HG02763 (cell line): Measurements from ENCODE around the gene GAREM1.
"Not testable (repeated sequence)": the region's sequence is repeated elsewhere in the genome, so short reads cannot be mapped to it uniquely, and the experiment has no call there.

Source experiments
- ATAC-seq: cut with Tn5 transposase; IDR thresholded peaks from one replicate; pipeline ENCODE4 v1.9.1; 2021; ENCODE audit warnings: mild to moderate bottlenecking, moderate library complexity; ENCODE audit not compliant: unreplicated experiment

Gene GAREM1

DNA sequence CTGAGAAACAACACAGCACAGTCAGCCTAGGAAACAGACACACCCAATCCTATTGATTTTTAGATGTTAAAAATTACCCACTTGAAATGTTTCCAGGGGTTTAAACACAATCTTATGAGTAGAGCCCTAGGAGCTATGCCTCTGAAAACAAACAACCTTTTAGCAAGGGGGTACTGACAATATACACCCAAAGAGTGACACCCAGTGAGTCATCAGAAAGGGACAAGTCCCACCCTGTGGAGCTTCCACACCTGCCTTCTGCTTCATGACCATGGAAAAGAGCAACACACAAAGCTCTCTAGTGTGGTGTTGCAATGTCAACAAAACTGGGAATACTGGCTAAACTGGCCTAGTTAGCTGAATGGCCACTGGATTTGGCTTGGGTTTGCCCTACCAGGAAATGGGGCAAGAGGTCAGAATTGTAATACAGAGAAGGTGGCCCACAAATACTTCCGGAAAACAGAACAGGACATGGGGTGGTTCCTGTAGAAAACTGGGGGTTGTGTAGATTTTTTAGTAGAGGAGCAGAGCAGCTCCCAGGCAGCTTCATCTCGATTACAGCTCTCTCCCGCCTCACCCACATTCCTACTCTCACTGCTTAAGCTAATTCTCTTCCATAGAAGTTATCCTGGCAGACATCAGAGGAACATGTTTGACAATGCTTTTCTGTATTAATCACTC, 98.2 kb downstream of the GAREM1 start:
- no peak for ATAC-seq

DNA sequence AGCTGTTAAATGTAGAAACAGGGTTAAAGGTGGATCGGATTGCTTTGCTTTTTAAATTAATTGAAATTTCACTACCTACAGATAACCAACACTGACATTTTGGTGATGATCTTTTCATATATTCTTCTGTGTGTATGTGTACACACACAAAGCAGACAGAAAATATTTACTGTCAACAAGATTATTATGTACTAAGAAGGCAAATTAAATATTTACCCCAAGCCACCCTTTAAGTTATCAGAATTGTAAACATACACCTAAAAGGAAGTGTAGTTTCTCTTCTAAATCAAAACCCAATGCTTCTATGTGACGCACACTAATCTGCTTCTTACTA, 98.7 kb downstream of the GAREM1 start:
- ATAC-seq = no peak

DNA sequence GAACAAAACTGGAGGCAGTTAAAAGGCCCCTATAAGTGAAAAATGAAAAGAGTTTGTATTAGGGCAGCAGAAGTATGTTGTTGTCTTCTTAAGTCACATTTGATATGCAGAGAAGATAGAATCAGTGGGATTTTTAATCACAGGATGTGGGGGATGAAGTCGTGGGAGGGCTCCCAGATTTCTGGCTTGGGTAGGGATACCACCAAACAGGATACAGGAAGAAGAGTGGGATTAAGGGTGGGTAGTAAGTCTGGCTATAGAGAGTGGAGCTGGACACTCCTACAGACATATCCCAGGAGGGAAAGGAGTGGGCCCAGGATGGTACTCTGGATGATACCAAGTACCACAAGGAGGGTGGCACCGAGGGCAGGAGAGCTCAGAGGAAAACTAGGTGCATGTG, 99.3 kb downstream of the GAREM1 start:
- no peak for ATAC-seq

DNA sequence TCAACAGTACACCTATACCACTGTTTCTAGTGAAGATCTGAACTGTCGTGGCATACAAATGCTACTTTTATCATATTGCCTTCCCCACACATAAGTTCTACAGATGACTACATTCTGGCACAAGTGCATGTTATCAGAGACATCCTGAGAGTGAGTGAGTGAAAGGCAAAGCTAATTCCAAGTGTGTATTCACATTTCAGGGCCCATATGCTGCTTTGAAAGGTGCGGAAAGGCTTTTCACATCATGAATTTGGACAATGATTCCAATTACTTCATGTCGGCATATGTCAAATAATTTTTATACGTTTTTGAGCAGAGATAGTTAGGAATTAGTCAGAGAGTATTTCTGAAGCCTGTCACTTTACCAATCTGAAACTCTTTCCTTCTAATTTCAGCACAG, 101.7 kb downstream of the GAREM1 start:
- ATAC-seq = no peak

DNA sequence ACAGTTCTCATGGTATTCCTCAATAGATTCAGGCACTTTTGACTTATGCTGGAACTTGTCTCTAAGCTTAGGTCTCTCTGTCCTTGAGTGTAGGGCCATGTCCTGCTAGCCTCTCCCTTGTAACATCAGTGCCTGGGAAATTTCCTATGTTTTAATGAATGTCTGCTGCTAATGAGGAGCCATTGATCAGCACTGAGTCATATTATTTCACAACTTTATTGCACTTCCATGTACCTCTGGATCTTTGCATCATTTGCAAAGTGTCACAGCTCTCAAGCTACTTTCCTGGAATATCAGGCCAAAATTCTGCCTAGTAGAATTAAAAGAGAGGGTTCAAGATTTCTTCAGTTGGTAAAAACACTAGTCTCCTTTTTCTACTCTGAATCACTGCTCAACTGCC, 102.5 kb downstream of the GAREM1 start:
- no peak for ATAC-seq

DNA sequence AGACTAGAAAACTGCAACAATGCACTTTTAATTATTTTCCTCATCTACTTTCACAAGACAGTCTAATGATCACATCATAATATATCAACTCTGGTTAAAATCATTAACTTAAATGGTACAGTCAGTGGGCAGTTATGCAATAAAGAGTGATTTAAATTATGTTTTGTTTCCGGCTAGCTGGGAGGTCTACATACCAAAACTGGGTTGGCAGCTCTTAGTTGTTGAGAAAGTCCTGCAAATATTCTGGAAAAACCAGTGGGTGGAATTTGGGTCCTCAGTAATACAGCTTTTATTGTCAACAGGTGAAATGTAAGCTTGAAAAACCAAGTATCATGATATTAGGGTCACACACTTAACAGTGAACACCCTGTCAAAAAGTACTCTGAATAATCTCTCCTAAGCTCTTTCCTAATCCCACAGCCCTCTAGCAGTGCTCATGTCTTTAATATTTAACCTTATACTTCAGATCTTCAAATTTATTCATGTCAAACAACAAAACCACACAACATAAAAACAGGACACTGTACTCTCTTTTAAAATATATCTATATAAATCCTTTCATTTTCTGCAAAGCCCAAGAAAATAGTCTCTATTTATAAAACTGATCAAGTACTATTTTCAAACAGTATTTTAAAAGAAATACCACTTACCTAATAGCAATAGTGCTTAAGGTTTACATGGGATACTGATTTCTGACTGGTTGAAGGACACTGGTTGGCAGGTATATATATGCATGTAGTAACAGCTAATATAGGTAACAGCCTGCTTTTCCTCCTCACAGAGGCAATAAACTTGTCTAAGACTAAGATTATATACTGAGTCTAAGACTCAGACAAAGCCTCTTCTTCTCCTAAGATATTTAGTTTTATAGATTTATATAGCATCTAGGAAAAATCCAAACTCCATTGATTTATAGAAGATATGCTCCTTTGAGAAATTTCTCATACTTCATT, 103.8 kb downstream of the GAREM1 start:
- ATAC-seq = no peak

DNA sequence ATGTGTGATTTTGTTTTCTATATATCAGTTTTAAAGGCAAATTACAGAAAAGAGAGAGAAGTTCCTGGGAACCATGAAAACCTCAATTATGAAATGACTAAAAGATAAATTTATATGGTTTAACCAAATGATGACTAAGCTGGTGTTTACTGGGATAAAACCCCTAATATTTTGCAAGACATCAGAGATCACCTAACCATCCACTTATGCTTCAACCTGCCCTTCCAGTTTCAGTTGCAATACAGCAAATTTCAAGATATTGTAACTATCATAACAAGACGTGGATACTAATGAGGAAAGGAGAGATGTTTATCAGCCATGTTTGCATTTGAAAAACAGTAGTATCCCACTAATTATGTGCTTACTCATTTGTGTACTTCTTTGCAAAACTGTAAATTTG, 108.2 kb downstream of the GAREM1 start:
- ATAC-seq = no peak

DNA sequence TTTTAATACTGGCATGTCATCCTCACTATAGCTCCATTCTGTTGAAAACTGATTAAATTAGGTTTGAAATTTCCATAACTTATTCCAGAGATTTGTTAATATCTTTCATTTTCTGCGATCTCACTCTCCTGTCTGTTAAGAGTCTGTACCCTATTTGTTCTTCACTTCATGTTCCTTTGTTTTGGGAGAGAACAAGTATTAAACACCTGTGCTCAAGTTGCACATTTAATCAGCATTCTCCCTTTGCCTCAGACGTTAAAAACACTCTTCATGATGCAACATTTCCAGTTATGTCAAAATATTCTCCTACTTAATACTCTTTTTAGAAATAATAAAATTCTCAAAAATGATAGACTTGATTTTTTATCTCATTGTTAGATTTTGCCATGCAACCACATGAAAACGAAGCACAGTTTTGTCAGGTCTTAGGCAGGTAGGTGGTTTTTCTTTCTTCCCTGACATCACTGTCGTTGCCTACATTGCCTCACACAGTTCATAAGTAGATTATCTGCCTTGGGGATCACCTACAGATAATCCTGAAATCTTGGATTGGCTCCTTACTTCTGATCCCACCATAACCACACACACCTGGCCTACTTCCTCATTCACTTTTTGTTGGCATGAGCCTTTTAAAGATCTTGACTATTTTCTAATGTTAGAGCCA, 109.9 kb downstream of the GAREM1 start:
- ATAC-seq = no peak

DNA sequence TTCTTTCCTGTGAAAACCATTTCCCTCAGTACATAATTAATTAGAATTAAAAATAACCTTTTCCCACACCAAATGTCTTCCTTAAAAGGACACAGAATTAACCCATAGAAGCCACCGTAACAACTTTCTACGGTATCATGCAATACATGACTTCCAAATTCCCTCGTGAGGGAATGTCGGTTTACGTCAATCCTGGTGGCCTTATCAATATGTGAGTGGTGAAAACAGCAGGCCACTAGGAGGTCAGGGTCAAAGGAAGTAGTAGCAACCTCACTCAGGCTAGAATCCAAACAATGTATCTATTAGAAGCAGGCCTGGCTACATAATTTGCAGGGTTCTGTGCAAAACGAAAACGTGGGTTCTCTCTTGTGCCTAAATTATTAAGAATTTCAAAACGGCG, 112.2 kb downstream of the GAREM1 start:
- no peak for ATAC-seq

DNA sequence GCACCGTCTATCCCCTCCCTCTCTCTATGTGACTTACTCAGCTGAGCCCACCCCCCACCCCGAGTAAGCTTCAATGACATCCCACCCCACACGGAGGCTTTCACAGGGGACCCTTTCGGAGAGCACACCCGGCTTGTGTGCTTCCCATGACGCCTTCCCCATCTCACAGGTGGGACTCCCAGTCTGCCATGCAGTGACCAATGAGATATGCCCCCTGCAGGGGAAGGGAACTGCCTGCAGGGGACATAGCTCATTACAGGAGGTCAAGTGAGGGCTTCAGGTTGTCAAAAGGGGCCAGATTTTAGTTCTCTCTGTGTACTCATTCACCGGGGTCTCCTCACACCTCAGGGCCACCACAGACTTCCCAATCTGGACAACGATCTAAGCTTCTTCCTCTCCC, 112.6 kb downstream of the GAREM1 start:
- ATAC-seq = no peak

DNA sequence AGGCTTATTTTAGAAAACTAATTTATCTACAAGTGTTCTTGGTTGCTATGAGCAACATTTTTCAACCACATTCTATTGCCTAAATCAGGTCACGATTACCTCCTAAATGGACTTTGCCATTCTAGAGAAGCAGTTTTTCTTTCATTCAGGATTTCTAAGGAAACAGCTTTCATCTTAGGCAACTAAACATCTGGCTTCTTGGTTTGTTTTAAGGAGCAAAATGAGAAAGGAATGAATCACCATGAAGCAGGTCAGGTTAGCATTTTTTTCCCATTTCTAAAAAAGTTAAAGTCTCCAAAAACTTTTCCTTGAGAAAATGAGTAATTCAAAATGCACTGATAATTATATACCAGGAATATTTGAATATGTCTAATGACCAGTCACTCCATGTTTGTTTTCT, 114.8 kb downstream of the GAREM1 start:
- no peak for ATAC-seq

DNA sequence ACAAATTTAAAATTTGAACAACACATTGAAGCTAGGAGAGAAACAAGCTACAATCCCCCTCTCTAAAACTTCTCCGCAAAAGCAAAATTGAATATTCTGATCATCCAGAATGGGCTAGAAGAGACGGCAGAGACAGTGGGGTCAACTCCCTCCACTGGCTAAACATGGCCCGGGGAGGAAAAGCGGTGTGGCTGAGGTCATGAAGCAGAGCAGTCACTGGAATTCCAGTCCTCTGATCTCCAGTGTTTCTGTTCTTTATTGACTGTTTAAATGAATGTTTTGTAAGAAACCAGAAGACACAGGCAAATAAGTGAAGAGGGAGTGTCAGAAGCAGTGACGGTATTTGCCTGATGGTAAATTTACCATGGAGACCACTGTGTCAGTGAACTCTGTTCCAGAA, 116.2 kb downstream of the GAREM1 start:
- ATAC-seq = no peak

DNA sequence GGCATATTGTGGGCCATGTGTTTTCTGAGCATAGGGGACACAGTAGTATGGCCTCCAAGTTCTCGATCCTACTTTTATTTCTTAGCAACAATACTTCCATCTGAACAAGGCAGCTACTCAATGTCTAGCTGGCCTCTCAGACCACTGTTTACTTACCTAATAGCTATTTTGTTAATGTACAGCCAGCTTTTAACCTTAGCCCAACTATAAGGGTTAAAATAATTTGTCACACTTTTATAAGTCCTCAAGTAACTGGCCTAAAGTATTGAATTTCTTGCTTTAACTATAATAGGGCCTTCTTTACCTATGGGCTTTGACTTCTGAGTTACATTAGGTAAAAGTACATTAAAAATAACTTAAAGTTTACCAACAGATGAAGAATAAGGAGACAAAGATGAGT, 117.4 kb downstream of the GAREM1 start:
- ATAC-seq = no peak

DNA sequence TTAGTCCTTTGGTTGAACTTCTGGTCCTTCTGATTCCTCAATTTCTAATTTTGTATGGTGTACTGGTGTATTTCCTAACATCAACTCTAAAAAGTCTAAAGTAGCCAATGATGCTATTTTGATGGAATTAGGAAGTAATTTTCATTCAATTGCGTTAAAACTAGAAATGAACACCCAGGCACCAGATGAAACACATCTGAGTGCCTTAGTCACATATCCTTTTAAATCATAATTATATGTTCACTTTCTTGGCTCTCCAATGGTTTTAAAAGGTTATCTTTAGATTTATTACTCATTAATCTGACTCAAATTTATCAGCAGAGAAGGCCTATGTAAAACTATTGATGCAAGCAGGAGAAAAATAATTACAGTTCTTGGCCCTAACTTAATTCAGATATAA, 119.7 kb downstream of the GAREM1 start:
- no peak for ATAC-seq

DNA sequence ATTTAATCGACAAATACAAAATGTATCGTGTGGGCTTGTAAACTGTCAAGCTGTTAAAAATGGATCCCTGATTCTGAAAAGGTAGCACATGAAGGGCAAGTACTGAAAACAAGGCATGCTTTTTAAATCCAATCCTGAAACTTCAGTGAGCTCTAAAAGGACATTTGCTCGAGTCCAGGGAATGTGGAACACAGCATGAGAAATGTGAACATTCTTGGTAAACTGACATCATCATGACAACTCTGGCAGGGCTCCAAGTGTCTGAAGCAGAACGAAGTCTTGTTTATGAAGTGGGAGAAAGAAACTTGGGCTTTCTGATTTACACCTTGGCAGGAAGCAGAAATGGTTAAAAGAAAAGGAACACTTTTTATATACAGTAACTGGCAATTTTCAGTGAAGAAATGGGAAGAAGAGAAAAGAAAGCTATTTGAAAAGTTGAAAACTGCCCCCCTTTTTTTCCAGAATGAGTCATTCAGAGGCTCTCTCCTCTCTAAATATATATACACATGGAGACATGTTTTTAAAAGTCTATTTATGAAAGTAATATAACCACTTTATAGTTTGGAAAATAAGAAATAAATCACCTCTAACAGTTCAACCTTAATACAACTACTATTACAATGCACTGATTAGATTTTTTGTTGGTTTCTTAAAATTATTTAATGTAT, 120.8 kb downstream of the GAREM1 start:
- no peak for ATAC-seq

DNA sequence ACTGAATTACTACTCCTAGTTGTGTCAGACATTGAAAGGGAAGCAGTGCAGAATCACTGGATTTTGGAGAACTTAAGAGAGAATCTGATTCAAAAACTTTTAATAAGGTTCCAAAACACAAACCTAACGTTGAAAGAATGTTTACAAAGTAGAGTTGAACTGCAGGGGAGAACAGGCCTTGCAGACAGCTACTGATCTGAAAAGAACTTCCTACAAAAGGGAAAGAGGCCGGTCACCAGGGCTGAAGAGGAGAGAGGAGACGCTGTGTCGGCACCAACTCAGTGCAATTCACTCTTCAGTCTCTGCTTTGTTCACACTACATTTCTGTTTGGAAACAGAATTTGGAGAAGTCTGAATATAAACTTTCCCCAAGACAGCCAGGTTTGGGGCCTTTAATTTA, 124.0 kb downstream of the GAREM1 start:
- ATAC-seq = no peak

DNA sequence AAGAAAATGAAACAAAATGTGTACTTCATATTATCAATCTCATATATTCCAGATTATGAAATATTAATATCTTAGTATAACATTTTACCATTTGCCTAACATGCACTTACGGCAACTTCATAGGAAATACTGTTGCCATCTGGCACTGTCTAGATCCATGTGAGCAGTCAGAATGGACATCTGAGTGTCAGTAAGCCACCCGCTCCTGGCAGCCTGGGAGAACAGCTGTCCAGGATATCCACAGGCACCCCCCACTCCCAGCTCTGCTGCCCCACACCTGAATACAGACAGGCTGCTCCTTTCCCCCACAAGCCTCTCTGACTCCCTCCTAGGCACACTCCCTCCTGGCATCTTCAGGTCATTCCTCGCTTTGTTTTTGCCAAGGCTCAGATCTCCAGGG, 127.0 kb downstream of the GAREM1 start:
- ATAC-seq = no peak

DNA sequence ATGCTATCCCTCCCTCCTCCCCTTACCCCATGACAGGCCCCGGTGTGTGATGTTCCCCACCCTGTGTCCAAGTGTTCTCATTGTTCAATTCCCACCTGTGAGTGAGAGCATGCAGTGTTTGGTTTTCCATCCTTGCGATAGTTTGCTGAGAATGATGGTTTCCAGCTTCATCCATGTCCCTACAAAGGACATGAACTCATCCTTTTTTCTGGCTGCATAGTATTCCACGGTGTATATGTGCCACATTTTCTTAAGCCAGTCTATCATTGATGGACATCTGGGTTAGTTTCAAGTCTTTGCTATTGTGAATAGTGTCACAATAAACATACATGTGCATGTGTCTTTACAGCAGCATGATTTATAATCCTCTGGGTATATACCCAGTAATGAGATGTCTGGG, 129.6 kb downstream of the GAREM1 start:
- not testable (repeated sequence) for ATAC-seq

DNA sequence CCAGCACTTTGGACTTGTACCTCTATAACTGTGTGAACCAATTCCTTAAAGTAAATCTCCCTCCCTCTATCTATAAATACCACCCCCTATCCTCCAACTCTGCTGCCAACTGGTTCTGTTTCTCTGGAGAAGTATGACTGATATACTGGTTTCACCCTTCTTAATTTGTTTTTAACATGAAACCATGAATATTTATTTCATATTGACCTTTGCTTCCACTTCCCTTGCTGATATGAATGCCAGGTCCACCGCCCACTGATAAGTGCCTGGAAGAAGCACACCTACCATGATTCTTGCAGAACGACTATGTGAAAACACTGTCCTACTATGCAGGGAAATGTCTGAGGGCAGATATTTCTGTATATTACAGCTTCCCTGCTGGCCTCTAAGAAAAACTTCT, 131.6 kb downstream of the GAREM1 start:
- ATAC-seq = no peak

DNA sequence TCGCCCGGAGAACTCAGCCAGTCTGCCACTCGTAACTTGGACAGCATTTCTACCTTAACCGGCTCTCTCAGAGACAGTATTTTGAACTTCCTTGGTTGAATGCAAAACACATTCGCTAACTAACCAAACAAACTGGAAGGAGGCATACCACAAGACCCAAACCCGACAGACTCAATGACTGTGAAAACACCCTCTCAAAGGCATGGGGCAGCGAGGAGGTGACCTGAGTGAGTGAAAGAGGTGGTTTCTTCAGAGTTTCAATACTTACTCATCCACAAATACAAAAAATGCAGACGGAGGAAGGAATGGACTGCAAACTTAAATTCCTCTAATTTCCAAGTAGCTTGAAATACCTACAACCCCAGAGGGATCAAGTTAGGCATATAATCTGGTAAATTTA, 132.9 kb downstream of the GAREM1 start:
- no peak for ATAC-seq

DNA sequence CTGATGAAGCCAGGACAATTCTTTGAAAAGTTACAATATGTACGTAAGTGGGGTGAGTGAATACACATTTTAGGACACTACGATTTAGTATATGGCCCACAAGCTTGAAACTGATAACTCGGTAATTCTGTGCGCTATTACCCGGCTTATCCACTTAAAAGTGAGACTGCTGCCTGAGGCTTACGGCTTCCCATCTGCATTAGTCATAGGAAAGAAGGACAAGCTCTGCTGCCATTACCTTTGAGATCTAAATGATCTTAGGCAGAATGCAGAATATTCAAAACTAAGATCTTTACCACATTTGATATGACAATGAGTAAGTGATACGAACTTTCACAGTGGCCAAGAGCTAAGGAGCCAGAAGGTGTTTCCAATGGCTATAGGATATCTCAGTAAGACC, 133.3 kb downstream of the GAREM1 start:
- no peak for ATAC-seq
